Measurements from ENCODE around the gene NXN. TPM values are rescaled to one million over a fixed set of nuclear protein-coding genes. Genes with fewer than 3 reads are reported as not detected.
"Not testable (repeated sequence)": the region's sequence is repeated elsewhere in the genome, so short reads cannot be mapped to it uniquely, and the experiment has no call there.

The NXN gene
- polyA plus RNA-seq, 4 donors = 33.3 to 42.1 (median 38.8) TPM

DNA sequence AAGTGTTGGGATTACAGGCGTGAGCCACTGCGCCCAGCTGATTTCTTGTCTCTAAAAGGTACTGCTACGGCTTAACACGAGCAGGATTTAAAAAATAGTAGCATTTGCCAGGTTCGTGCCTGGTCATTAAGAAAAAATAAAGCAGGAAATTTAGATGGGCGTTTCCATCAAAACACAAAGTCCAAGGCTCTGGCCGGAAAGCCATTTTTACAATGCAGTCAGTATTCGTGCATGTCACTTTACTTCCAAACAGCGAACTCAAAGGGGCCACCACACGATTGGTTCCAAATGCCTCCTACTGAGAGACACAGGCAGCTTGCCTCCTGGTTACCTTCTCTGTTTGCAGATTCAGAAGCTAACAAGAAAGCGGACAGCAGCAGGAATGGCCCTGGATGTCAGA is 131.2 kb downstream of the NXN start:
- no peak for DNase-seq (ENCODE audit: low read depth in 4 of 4, low spot score in 3 of 4)

DNA sequence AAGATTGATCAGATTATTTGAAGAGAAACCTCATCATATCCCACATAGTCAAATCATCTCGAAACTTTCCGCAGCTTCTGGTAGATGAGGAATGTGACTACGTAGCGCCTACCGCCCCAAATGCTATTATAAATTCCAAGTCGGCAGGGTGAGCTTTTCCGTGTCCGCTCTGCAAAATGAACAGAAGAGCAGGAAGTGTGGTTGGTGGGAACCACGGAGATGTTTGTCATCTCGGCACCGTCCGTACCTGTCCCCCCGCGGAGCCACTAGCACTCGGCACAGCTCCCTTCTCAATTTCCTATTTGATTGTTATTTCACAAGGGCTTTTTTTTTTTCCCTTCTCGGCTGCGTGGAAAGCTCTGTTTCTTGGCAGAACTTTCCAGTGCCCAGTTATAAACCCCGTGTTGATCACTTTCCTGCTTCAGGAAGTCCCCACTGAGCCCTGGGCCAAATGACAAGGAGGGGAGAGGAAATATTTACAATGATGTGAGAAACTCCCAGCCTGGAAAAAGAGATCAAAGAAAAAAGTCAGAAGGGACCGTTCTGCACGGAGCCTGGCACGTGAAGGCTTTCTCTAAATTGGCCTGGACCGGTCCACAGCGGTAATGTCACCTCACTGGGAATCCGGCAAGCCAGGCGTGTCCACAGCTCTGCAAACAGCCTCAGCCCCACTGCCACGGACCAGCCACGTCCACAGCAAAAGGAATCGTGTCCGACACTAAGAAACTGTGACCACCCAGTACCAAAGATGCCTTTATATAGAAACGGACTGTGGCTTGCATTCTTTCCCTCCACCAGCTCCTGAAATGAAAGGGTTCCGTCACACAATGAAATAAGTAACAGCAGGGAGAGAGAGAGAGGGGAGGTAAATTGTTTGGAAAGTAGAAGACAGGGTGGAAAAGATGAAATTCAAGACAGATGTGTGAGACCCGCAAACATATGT is 132.4 kb downstream of the NXN start:
- no peak for DNase-seq (ENCODE audit: low read depth in 4 of 4, low spot score in 3 of 4)

DNA sequence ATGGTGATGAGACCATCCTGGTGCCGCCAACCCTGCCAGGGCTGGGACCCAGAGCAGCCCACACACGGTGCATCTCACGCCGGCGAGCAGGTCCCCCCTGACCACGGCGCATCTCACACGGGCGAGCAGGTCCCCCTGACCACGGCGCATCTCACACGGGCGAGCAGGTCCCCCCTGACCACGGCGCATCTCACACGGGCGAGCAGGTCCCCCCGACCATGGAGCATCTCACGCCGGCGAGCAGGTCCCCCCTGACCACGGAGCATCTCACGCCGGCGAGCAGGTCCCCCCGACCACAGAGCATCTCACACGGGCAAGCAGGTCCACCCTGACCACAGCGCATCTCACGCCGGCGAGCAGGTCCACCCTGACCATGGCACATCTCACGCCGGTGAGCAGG is 138.3 kb downstream of the NXN start:
- DNase-seq (ENCODE audit: low read depth in 4 of 4, low spot score in 3 of 4) = no peak

DNA sequence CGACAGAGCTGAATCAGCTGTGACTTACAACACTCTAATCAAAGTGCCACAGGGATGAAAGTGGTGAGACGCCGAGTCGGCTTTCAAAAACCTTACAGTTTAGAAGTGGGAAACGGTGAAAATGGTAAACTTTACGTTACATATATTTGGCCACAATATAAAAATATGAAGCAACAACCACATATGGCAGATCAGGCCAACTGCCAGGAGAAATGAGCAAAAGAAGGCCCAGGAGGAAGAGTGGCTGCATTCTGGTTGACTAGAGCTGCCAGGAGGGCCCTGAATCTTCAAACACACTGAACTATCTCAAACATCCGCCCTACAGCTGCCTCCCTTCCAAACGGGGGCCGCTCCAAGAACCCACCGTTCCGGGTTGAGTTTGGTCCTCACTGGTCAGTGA is 141.1 kb downstream of the NXN start:
- DNase-seq (ENCODE audit: low read depth in 4 of 4, low spot score in 3 of 4) = no peak

DNA sequence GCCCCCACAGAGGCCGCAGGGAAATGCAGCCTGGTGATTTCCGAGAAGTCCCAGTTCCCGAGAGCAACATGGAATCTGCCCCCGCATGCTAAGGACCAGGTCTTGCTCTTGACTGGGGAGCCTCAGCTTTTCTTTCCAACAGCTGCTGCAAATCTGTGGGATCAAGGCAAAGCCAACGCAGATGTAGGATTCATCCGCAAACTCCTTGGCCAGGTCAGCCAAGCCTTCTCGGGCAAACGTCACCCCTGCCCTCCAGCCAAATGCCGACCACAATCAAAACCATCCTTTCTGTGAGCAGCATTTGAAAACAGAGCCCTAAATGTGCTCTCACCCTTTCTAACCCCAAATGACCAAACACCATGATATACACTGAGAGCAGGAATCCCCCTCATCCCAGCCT is 143.4 kb downstream of the NXN start:
- no peak for DNase-seq (ENCODE audit: low read depth in 4 of 4, low spot score in 3 of 4)

DNA sequence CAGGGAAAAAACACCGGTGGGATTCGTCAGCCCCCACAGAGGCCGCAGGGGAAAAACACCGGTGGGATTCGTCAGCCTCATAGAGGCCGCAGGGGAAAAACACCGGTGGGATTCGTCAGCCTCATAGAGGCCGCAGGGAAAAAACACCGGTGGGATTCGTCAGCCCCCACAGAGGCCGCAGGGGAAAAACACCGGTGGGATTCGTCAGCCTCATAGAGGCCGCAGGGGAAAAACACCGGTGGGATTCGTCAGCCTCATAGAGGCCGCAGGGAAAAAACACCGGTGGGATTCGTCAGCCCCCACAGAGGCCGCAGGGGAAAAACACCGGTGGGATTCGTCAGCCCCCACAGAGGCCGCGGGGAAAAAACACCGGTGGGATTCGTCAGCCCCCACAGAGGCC is 143.9 kb downstream of the NXN start:
- not testable (repeated sequence) for DNase-seq (ENCODE audit: low read depth in 4 of 4, low spot score in 3 of 4)

DNA sequence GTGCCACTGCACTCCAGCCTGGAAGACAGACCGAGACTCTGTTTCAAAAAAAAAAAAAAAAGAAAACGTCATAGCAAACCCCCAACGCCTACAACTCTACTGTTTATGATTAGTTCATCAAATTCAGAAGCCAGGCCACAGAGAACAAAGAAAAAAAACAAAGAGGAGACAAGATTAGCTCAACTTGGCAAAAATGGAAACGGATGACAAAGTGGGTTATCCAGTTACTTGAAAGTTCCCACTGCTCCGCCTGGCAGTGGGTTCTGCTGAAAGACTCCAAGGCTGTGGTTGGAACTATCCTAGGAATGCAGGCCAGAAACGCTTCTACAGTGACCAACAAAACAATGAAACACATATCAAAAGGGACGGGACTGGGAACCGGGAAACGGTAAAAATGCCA is 144.3 kb downstream of the NXN start:
- DNase-seq (ENCODE audit: low read depth in 4 of 4, low spot score in 3 of 4) = no peak

DNA sequence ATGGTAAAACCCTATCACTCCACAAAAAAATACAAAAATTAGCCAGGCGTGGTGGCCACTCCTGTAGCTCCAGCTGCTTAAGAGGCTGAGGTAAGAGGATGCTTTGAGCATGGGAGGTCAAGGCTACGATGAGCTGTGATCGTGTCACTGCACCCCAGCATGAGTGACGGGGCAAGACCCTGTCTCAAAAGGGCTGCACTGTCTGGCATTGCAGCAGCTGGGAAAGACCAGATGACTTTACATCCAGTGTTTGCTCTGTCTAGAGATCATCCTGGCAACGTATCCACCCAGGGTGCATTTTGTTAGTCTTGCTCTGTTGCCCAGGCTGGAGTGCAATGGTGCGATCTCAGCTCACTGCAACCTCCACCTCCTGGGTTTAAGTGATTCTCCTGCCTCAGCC is 145.4 kb downstream of the NXN start:
- DNase-seq (ENCODE audit: low read depth in 4 of 4, low spot score in 3 of 4) = no peak

DNA sequence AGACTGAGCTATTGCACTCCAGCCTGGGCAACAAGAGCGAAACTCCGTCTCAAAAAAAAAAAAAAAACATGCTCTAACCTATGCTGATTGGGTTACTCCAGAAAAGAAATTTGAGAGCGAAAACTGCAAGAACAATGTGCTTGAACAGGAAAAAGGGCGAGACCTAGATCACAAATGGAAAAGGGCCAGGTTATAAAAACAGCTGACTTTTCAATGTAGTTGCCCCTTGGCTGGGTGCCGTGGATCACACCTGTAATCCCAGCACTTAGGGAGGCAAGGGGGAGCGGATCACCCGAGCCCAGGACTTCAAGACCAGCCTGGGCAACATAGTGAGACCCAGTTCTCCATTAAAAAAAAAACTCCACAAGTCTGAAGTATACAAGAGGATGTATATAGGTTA is 148.6 kb downstream of the NXN start:
- no peak for DNase-seq (ENCODE audit: low read depth in 4 of 4, low spot score in 3 of 4)

DNA sequence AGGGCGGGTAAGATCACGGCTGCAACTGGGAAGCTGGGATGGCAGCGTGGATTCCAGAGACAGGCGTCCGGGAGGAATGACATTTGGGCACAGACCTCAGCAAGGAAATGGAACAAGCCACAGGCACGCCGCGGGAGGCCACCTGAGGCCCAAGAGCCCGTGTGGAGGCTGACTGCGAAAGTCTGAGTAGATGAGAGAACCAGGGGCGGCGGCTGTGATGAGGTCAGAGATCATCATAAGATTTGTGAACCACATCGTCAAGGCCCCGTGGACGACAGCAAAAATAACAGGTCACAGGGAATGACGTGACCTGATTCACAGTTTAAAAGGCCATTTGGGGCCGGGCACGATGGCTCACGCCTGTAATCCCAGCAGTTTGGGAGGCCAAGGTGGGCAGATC is 149.2 kb downstream of the NXN start:
- no peak for DNase-seq (ENCODE audit: low read depth in 4 of 4, low spot score in 3 of 4)

DNA sequence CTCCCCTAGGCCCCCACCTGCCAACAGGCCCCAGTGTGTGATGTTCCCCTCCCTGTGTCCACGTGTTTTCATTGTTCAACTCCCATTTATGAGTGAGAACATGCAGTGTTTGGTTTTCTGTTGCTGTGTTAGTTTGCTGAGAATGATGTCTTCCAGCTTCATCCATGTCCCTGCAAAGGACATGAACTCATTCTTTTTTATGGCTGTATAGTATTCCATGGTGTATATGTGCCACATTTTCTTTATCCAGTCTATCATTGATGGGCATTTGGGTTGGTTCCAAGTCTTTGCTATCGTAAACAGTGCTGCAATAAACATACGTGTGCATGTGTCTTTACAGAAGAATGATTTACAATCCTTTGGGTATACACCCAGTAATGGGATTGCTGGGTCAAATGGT is 150.0 kb downstream of the NXN start:
- DNase-seq (ENCODE audit: low read depth in 4 of 4, low spot score in 3 of 4) = not testable (repeated sequence)

DNA sequence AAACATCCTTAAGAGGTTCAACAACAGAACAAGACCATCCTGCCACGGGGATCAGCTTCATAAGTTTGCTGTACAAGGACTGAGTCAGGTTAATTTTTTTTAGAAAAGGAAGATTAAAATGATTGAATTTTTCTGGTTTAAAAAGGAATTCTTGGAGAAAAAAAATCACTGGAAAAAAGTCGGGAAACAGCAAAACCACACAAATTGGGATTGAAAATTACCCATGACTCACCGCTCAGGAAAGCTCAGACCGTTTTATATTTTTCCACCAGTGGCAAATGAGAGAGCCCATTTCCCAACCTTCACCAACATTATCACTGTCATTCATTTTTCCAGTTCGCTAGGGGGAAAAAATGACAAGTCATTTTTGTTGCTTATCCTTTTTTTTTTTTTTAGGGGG is 150.8 kb downstream of the NXN start:
- DNase-seq (ENCODE audit: low read depth in 4 of 4, low spot score in 3 of 4) = no peak

DNA sequence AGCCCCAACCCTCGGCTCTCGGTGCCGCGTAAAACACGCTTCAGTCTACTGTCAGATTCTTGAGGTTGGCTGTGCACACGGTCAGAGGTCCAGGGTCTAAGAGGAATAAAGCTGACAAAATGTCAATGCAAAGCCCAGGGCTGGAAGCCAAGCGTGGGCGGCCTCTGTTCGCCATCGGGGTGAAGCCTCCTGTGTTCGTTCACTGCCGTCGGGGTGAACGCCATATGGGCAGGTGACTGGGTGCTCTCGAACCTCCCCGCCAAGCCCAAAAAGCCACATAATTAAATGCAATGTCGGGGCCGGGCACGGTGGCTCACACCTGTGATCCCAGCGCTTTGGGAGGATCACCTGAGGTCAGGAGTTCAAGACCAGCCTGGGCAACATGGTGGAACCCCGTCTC is 152.8 kb downstream of the NXN start:
- no peak for DNase-seq (ENCODE audit: low read depth in 4 of 4, low spot score in 3 of 4)

DNA sequence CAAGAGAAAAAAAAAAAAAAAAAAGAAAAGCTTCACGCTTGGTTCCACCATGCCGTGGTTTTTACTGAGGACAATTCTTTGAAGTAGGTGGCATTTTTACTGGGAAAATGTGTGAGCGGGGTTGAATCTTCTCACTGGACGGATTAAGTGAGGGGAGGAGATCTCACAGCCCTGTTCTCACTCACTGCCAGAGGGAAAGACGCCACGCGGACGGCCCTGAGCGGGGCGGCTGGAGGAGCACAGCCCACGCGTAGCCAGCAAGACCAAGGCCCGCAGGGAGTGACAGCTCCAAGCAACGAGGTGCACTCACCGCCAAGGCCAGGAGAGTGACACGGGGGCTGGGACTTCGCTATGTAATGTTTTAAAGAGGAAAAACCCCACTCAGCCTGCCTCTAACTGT is 154.4 kb downstream of the NXN start:
- no peak for DNase-seq (ENCODE audit: low read depth in 4 of 4, low spot score in 3 of 4)

DNA sequence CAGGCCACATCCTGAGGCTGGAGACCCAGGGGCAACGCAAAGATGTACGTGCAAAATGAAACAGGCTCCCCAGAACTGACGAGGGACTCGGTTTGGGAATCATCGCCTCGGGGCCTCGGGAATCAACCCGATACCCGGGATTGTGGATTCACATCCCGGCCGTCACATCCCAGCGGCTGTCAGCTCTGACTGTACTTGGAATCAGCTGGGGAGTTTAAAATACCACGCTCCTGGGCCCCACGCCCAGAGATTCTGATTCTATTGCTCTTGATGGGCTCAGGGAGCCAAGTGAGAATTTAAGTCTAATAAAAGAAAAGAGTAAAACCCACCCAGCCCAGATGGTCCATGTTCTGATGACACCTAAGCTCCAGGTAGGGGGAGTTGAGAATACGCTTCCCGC is 155.2 kb downstream of the NXN start:
- DNase-seq (ENCODE audit: low read depth in 4 of 4, low spot score in 3 of 4) = no peak

DNA sequence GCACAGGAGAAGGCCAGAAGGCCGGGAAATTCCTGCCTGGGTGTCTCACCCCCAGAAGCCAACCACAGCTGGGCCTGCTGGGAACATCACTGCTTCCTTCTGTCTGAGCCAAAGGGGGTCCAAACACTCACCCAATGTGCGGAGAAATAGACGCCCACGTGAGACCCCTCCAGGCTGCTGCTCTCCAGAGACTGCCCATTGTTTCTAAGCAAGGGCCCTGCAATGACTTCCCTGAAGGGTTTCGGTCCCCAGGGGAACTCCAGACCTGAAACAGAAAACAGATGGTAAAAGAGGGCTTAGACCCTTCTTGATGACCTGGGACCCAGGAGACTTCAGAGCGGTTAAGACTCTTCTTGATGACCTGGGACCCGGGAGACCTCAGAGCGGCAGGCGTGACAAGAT is 156.1 kb downstream of the NXN start:
- DNase-seq (ENCODE audit: low read depth in 4 of 4, low spot score in 3 of 4) = no peak

DNA sequence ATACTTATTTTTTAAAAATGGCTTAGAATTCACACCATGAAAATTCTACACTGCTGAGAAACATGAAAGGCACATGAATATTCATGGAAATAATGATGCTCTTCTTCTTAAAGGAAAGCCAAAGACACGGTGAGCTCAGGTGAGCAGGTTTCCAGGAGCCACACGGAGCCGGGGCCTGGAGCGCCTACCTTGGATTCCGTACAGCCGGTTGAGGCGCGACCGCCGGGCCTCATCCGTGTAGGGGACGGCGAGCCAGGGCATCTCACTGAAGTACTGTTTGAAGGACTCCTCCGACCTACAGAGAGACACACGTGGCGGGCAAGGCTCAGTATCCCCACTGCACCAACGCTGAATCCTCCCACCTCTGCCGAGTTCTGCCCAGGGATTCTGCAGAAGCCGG is 160.3 kb downstream of the NXN start:
- DNase-seq (ENCODE audit: low read depth in 4 of 4, low spot score in 3 of 4) = no peak

DNA sequence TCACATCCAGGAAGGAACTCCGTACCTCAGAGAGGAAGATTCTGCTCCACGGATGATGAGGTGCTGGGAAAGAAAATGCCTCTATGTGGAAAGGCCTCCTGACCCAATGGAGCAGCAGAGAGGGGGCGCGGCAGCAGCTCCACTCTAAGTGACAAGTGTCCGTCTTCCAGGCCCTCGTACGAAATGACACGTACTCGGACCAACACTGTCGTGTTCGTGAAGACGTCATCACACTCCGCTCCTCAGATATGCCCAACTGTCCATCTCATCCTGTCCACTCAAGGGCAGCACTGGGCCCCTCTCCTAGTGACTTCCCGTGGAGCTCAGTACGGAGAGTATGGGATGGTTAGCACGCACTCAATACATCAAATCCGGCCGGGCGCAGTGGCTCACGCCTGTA is 165.2 kb downstream of the NXN start:
- no peak for DNase-seq (ENCODE audit: low read depth in 4 of 4, low spot score in 3 of 4)

DNA sequence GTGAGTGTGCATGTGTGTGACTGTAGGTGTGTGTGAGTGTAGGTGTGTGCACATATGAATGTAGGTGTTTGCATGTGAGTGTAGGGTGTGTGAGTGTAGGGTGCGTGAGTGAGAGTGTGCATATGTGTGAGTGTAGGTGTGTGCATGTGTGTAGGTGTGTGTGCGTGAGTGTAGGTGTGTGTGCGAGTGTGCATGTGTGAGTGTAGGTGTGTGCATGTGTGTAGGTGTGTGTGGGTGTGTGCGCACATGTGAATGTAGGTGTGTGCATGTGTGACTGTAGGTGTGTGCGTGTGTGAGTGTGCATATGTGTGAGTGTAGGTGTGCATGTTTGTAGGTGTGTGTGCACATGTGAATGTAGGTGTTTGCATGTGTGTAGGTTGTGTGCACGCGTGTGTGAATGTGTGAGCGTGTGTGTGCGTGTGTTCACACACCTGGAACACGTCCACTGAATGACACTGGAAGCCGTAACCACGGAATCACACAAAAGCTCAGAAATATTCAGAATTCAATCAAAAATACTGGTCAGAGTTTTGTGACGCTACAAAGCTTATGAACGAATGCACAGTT is 166.9 kb downstream of the NXN start:
- DNase-seq (ENCODE audit: low read depth in 4 of 4, low spot score in 3 of 4) = no peak

DNA sequence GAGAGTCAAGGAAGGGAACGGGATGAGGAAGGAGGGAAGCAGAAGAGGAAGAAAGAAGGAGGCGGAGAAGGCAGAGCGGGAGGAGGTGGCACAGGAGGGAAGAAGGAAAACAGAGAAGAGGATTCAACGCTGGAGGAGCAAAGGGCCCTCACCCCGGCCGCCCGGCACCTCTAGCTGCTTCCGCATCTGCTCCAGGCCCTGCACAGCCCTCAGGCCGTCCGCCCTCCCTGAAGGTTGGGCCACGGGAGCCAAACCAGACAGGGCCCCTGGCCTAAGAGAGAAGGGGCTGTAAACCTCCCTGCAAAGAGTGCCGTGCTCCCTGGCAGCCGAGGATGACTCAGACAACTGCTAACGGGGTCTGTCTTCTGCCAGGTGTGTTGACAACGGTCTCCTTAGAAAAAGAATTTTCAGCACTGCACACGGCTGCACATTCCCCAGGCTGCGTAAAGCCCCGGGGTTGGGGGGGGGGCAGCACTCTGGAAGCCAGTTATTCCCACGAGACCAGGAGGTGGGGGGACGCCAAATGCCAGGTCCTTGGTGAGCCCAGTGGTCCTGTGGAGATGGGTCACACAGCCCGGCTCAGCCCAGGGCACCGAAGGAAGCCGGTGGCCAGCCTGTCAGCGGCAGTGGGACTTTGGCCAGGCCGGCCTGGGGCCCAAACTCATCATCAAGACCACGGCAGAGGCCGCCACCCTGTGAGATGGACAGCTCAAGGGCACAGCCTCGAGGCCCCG is 168.4 kb downstream of the NXN start:
- no peak for DNase-seq (ENCODE audit: low read depth in 4 of 4, low spot score in 3 of 4)

DNA sequence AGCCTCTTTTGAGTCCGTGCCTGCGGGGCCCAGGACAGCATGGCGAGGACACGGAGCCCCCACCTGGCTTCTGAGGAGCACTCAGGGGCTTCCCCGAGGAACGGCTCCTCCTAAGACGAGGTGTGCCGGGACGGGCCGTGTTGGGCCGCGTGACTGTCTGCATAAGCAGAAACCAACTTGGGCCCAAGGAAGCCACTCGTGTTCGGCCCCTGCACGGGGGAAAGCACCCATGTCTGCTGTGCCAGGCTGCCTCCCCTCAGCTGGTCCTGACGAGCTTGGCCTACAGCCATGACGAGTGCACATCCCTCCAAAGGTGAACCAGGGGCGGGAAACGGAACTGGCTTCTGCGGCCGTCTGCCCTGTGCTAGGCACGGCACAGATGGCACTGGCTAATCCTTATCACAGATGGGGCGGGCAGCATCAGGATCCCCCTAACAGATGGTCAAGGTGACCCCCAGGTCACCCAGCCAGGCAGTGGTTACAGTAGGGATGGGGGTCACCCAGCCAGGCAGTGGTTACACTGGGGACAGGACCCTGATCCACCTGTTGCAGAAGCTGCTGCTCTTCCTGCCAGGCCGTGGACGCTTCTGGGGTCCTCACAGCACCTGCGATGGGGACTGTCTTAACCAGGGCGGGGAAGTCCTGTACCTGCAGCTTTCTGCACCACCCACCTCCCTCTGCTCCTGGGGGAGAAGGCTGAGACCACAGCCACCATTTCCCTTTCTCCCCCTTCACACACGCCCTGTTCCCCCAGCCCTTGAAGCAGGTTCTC is 171.9 kb downstream of the NXN start:
- DNase-seq (ENCODE audit: low read depth in 4 of 4, low spot score in 3 of 4) = no peak
